Measurements from ENCODE around the gene LRRC71.

LRRC71 gene

DNA sequence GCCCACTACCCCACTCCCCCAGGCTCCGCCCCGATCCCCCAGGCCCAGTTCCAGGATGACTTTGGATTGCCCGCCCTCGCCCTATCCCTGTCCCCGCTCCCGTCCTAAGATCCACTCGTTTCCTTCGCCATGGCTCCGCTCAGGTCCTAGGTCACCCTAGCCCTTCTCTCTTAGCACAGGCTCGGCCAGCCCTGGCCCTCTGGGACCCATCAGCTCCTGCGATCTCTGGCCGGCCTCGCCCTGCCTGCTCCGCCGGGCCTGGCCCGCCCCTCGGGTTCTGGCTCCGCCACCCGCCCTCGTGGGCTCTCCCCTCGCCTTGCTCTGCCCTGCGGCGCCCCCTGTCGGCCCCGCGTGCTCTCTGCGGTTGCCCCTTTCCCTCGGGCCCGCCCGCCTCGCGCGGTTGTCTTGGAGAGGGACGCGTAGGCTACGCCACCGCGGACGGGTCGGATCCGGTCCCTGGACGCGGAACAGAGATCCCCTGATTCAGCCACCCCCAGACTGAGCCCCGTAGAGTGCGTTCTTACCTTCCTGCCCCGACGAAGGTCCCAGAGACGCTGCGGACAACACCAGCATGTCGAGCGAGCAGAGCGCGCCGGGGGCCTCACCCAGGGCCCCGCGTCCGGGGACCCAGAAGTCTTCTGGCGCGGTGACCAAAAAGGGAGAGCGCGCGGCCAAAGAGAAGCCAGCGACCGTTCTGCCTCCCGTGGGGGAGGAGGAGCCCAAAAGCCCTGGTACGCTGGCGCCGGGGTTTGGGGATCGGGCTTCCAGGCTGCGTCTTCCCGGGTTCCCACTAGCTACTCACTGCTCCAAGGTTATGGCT lies at the start of gene LRRC71:
Gene LRRC71 (plus strand): TSS at position 400 of the 820 bp plus-strand sequence. CDS start 172 bp downstream, at position 572.
- DNase-seq (ENCODE audit: low read depth in 3 of 3), result peak; percentile 23 to 77 (median 57)

DNA sequence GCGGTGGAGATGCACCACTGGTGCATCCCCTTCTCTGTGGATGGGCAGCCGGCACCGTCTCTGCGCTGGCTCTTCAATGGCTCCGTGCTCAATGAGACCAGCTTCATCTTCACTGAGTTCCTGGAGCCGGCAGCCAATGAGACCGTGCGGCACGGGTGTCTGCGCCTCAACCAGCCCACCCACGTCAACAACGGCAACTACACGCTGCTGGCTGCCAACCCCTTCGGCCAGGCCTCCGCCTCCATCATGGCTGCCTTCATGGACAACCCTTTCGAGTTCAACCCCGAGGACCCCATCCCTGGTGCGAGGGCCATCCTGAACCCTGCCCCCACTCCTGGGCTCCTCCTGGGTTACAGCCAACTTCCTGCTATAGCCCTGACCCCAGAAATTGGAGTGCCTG lies 46.8 kb upstream of the LRRC71 start:
- no peak for DNase-seq (ENCODE audit: low read depth in 3 of 3)

DNA sequence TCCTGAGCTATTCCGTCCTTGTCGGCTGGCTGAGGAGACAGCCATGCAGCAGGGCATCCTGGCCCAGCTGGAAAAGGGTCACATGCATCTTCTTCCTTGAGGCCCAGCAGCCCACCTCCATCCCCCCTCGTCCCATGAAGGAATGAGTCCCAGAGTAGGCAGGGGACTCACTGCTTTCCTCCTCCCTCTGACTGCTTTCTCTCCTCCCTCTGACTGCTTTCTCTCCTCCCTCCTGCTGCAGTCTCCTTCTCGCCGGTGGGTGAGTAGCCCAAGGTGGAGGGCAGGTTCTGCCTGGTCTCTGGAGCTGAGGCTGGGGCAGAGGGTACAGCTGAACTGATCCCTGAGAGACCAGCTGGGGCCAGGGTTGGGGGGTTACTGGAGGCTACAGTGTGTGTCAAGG lies 46.3 kb upstream of the LRRC71 start:
- DNase-seq (ENCODE audit: low read depth in 3 of 3), result no peak

DNA sequence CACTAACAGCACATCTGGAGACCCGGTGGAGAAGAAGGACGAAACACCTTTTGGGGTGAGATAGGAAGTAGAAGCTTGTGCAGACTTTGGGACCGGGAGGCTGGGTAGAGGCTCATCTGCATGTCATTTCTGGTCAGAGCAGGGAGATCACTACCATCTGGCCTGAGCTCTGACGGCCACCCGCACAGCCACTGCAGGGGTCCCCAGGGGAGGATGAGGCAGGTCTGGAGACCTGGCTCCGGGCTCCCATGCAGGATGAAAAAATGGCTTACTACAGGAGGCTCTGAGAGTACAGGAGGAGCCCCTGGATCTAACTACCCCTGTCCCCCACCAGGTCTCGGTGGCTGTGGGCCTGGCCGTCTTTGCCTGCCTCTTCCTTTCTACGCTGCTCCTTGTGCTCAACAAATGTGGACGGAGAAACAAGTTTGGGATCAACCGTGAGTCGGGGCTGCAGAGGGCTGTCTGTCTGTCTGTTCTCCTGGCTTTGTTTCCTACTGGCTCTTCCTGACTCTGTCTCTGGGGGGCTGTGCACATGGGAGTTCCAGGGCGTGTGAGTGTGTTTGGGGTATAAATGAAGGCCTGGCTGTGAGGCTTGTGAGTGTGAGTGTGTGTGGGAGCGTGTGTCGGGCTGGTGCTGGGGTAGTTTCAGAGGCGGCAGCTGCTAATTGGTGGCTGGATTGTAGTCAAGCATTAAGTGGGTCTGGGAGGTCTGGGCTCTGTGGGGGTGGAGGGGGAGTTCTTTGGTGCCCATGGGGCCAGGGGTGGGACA lies 45.7 kb upstream of the LRRC71 start:
- DNase-seq (ENCODE audit: low read depth in 3 of 3), result no peak

DNA sequence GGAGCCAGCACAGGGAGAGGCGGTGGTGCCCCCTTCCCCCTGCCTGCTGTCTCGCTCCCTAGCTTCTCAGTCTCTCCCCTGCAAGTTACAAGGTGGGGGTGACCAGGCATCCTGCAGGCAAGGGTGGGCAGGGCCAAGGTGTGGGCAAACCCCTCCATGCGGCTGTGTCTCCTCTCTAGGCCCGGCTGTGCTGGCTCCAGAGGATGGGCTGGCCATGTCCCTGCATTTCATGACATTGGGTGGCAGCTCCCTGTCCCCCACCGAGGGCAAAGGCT lies 45.2 kb upstream of the LRRC71 start:
- no peak for DNase-seq (ENCODE audit: low read depth in 3 of 3)

DNA sequence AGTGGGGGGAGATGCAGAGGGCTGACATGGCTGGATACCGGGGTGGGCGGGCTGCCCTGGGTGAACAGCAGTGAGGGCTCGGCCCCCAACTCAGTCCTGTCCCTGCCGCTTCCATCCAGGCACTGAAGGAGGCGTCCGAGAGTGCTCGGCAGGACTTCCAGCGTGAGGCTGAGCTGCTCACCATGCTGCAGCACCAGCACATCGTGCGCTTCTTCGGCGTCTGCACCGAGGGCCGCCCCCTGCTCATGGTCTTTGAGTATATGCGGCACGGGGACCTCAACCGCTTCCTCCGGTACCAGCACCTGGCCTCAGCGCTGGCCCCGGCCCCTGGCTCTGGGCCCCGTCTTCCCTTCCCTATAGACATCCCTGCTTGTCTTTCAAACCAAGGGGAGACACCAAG lies 44.2 kb upstream of the LRRC71 start:
- DNase-seq (ENCODE audit: low read depth in 3 of 3), result no peak

DNA sequence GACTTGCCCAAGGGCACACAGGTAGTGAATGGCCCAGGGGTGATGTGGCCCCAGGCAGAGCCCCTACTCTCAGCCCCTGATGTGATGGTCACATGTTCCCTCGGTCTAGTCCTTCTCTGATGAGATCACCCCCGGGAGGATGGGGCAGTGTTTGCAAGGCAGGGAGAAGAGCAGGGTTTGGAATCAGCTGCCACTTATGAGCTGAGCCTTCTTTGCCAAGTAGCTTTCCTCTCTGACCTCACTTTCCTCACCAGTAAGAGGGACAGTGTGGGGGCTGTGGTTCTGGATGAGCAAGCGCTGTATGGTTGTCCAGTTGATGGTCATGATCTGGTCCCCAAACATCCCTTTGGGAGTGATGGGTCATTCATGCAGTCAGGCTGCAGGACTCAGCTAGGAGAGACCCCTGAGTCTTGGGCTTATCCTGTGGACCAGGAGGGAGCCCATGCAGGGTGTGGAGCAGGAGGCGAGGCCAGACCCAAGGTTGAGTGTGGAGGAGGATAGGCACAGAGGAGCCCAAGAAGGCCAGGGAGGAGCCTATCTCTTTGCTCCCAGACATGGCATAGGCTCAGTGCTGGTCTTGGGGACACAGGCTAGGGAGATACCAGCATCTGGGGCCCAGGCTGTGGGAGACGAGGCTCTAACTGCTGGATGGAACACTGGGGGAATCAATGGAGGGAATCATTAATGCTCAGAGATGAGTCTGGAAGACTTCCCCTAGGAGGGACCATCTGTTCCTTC lies 42.8 kb upstream of the LRRC71 start:
- no peak for DNase-seq (ENCODE audit: low read depth in 3 of 3)

DNA sequence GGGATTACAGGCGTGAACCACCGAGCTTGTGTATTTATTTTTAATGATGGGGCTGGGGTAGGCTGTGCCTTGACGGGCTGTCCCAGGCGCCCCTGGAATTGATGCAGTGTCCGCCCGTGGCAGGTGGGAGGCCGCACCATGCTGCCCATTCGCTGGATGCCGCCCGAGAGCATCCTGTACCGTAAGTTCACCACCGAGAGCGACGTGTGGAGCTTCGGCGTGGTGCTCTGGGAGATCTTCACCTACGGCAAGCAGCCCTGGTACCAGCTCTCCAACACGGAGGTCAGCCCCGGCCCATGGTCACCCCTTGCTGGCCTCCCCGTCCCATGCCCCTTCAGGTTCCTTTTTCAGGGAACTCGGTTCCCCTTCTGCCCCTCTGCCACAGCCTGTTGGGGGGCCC lies 40.6 kb upstream of the LRRC71 start:
- no peak for DNase-seq (ENCODE audit: low read depth in 3 of 3)

DNA sequence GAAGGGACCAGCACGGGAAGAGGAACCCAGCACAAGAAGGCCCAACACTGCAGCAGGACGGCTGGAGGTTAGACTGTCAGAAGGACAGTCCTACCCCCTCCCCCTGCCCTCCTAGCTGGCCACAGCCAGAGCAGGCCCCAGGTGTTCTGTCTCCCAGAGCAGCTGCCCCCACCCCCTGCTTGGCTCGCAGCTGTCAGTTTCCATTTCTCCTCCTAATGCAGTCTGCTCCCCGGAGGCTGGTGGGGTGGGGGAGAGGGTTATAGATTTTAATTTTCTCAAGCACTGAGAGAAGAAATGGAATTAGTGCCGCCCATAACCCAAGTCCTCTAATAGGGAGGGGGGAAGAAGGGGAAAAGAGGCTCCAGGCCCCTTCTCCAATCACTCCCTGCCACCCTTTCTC lies 40.0 kb upstream of the LRRC71 start:
- DNase-seq (ENCODE audit: low read depth in 3 of 3), result no peak

DNA sequence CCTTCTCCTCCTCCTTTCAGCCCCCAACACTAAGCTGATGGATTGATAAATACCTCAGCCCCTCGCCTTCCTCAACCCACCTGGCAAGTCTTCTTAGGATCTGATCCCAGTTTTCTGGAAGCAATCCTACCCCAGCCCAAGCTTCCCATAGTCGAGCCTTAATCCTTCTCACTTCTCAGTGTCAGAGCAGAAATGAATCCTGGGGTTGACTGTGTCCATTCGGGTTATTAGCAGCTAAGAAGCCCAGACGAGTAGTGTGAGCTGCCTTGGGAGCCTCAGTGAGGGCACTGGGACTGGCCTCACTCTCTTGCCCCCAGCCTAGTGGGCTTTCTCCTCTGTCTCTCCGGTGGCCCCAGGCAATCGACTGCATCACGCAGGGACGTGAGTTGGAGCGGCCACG lies 39.3 kb upstream of the LRRC71 start:
- DNase-seq (ENCODE audit: low read depth in 3 of 3), result no peak

DNA sequence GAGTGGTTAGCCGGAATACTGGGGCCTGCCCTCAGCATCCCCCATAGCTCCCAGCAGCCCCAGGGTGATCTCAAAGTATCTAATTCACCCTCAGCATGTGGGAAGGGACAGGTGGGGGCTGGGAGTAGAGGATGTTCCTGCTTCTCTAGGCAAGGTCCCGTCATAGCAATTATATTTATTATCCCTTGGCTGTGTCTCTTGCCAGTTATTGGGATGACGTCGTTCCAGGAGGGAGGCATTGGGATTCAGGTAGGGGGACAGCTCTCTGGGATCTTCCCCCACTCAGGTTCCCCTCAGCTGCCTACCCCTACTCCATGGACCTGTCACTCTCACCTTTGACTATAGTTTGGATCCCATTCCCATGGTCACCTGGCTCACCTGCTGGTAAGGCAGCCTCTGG lies 38.8 kb upstream of the LRRC71 start:
- no peak for DNase-seq (ENCODE audit: low read depth in 3 of 3)

DNA sequence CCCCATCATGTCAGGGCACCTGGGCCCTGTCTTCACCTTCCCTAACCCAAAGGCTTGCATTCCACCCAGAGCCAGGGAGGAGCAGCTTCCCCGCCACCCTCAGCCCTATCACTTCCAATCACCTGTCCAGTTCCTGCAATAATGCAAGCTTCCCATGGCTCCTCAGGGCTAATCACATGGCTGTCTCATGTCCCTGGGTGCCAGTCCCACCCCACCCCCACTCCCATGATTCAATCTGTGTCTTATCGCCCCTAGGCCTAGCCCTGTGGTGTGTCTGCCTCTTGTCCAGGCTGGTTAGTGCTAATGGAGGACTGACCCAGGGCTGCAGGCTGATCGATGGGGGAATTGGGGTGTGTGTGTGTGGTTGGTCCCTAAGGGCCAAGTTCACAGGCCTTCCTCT lies 37.9 kb upstream of the LRRC71 start:
- DNase-seq (ENCODE audit: low read depth in 3 of 3), result no peak

DNA sequence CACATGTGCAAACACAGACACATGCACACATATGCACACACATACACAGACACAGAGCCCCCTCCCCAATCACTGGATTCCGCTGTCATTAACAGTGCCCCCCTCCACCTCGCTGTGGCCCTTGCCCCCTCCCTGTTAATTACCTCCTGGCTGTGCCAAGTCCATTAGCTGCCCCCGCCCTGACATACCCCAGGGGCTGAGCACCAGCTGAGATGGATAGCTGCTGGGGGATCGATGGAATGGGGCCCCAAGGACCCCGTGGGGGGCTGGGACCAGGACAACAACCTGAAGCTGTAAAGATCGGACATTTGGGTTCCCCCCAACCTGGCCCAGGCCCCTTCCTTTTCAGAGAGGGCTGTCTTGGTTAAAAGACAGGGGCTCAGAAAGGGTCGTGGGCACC lies 36.5 kb upstream of the LRRC71 start:
- no peak for DNase-seq (ENCODE audit: low read depth in 3 of 3)

DNA sequence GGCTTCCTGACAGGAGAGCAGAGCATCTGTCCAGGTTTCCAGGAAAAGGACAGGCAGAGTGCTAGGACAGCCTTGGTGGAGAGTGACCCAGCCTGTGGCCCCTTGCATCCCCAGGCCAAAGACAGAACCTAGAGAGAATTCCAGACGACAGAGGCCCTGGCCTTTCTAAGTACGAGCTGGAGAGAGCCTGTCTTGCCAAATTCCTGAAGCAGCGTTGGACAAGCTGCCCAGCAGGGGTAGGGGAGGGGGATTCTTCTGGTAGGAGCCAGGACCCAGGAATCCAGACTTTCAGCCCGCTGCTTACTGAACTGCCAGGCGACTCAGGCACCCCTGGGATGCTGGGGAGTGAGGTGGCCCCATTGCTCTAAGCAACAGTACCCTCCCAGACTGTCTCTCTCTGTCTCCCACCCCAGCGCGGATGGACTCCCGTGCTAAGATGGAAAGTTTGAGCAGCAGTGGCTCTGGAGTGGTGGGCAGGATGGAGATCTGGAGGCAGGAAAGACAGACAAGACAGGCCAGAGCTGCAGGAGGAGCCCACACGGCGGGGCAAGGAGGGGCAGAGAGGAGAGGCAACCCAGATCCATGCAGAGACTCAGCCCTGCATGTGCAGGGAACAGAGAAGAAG lies 35.8 kb upstream of the LRRC71 start:
- DNase-seq (ENCODE audit: low read depth in 3 of 3), result no peak

DNA sequence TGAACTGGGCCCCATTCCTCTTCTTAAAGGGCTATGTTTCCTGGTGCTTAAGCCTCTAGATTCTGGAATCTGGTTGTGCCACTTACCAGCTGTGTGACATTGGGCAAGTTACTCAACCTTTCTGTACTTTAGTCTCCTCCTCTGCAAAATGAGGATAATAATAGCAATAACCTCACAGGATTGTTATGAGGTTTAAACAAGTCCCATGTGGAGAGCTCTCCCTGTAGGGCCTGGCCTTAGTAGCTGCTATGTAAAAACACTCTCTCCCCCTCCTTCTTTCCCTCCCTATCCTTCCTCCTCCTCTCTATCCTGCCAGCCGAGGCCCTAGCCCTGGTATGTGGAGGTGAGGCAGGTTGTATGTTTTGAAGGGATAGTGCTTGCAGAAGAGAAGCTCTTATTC lies 35.1 kb upstream of the LRRC71 start:
- no peak for DNase-seq (ENCODE audit: low read depth in 3 of 3)

DNA sequence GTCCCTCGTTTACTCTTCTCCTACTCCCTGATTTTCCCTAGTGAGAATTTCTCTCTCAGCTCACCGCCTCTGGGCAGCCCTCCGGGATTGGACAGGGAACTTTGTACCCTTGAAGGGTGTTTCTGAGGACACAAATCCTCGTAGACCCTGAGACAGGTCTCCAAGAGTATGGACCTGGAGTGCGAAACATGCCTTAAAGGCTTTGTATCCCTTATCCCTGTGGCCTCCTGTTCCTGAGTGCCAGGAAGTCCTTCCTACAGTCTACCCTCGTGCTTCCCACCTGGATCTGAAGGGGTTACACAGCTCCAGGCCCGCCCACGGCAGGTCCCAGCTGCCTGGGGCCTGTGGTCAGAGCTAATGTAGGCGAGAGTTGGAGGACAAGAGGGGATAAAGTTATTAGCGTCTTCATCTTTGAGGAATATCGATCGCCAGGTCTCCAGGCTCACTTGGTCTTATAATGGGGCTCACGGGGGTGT lies 34.5 kb upstream of the LRRC71 start:
- DNase-seq (ENCODE audit: low read depth in 3 of 3), result no peak

DNA sequence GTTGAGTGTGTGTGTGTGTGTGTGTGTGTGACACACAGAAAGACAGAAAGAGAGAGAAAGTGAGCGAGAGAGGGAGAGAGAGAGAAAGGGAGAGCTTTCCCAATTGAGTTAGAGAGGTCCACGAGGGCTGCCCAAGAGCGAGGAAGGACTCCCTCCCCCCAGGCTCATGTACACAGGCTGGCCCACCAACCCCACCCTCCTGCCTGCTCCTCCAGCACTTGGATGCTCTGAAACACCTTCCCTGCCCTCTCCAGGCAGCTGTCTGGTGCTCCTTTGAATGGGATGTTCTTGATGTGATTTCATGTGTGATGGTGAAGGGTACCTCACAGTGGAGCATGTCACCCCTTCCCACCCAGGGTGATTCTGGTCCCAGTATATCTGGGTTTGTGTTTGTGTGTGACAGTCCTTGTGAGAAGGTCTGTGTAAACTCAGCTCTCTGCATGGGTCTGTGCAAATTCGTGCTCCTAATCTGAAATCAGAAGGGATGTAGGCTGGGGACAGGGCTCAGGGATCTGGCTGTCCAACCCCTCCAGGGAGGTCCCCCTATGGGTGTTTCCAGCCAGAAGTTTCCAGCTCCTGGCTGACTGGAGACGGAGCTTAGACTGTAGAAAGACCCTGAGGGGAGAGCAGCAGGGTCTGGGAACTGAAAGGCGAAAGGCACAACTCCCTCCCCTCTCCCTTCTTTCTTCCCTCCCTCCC lies 33.7 kb upstream of the LRRC71 start:
- DNase-seq (ENCODE audit: low read depth in 3 of 3), result no peak

DNA sequence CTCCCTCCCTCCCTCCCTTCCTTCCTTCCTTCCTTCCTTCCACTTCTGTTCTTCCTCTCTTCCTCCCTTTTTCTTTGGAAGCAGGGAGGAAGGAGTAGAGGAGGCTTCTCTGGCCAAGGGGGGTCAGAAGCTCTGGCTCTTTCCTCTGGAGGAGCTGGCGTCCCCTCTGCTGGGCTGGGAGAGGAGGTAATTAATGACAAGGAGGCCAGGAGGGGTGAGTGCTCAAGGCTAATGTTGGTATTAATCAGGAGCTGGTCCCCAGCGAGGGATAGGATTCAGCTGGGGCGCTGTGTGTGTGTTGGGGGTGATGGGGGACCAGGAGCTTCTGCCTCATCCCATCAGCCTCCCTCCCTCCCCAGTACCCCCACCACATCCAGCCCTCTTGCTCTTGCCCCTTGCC lies 33.1 kb upstream of the LRRC71 start:
- no peak for DNase-seq (ENCODE audit: low read depth in 3 of 3)

DNA sequence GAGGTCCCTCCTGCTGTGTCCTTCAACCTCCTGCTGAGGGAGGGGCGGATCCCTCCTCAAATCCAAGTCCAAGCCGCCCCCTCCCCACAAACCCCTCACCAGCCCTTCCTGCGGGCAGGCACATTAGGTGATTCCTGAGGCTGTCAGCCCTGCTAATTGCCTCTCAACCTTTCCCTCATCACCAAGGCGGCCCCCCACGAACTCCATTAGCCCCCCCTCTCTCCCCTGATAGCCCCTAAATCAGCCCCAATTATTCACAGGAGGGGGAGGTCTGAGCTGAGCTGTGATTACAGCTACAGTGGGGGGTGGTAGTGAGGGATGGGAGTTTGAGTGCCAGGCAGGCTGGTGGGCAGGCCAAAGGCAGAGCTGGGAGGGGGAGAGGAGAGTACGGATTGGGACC lies 32.7 kb upstream of the LRRC71 start:
- DNase-seq (ENCODE audit: low read depth in 3 of 3), result no peak

DNA sequence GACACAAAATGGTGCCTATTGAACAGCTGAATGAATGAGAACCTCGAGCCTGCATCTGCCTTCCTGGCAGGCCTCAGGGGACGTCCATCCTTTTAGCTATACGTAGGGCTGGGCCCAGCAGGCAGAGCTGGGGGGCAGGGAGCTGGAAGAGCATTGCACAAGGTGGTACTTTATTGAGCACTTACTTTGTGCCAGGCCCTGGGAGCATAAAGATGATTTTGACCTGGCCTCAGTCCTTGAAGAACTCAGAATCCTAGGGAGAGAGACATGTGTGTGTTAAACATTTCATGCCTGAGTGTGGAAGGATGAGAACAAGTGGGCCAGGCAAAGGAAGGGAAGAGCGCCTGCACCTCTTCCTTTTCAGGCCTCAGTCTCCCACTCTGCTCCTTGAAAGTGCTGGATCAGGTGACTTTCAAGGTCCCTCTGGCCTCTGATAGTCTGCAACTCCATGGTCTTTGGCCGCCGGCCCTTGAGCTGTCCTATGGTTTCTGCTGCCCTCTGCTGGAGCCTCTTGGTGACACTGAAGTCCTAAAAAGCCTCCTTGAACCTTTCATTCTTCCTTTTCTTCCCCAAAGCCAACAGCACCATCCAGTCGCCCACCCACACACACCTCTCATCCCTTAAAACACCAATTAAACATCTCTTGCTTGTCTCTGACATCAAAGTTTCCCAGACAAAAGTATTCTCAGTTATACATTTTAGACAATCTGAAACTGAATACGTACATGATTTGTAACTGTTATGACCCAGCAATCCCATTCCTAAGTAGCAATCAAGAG lies 30.4 kb upstream of the LRRC71 start:
- DNase-seq (ENCODE audit: low read depth in 3 of 3), result peak; percentile 11 to 52 (median 18)
